Bronchial epithelial cell (primary cell): ENCODE data around the gene B3GNT5. TPM values are rescaled to one million over a fixed set of nuclear protein-coding genes. Genes with fewer than 3 reads are reported as not detected.

Source experiments
- DNase-seq: peaks from one replicate; pipeline ENCODE4 v3.0.0-alpha.2; 2010; ENCODE audit warnings: low read depth
- FAIRE-seq: peaks from 2 replicates; lab custom pipeline; 2011; peaks lifted over from hg19 to GRCh38; lab: Jason Lieb, UNC
- H3K27me3 ChIP-seq: 2 replicates; pipeline ENCODE4 v1.5.1; 2011; ENCODE audit warnings: low read length; ENCODE audit not compliant: control insufficient read depth, insufficient read depth
- H3K36me3 ChIP-seq: 2 replicates; pipeline ENCODE4 v1.5.1; 2011; ENCODE audit warnings: low read length; ENCODE audit not compliant: control insufficient read depth, insufficient read depth
- H3K4me3 ChIP-seq: 2 replicates; pipeline ENCODE4 v1.5.1; 2011; ENCODE audit warnings: mild to moderate bottlenecking, low read depth, low read length, control low read depth
- total RNA-seq: library from RNA; depleted of rRNA; stranded (reverse); fragments of >200 nt; gene quantifications from 2 replicates; pipeline ENCODE4 v1.2.1, GENCODE V29; 2014
- TF ChIP-seq, protein P1 (sequence below): IDR thresholded peaks from 2 replicates; pipeline ENCODE4 v1.5.1; 2011; ENCODE audit warnings: mild to moderate bottlenecking, moderate library complexity, low read length, control low read depth, inconsistent platforms; ENCODE audit not compliant: insufficient read depth, severe bottlenecking

B3GNT5 gene, protein sequence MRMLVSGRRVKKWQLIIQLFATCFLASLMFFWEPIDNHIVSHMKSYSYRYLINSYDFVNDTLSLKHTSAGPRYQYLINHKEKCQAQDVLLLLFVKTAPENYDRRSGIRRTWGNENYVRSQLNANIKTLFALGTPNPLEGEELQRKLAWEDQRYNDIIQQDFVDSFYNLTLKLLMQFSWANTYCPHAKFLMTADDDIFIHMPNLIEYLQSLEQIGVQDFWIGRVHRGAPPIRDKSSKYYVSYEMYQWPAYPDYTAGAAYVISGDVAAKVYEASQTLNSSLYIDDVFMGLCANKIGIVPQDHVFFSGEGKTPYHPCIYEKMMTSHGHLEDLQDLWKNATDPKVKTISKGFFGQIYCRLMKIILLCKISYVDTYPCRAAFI
- 31.6 and 49.8 TPM in 2 replicates for total RNA-seq

DNA sequence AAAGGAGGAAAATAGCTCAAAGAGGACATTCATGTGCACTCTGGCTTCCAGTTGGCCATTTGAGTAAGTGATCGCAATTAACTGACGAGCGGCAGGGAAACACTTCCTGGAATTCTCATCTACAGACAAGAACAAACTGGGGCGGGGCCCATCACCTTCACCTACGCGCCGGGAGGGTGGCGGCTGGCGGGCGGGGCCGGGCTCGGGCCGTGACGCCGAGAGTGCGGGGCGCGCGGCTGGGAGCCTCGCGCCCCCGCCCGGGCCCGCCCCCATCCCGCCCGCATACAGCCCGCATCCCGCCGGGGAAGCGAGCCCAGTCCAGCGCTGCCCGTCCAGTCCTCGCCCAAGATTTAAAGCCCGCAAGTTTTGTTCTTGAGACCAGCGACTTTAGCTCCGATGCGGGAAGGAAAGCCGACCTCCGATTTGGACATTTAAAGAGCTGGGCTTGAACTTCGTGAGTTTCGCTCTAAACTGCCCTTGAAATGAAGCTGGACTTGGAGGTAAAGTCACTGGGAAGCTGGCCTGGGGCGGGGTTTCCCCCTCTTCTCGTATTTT, at the start of gene B3GNT5:
TSS of gene B3GNT5 (plus strand) at position 281 of the 555 bp plus-strand sequence. CDS start 16,546 bp downstream, outside the sequence.
- H3K4me3 ChIP-seq, result peak within 1 kb of the TSS; percentile 66
- TF ChIP-seq, protein P1, sequence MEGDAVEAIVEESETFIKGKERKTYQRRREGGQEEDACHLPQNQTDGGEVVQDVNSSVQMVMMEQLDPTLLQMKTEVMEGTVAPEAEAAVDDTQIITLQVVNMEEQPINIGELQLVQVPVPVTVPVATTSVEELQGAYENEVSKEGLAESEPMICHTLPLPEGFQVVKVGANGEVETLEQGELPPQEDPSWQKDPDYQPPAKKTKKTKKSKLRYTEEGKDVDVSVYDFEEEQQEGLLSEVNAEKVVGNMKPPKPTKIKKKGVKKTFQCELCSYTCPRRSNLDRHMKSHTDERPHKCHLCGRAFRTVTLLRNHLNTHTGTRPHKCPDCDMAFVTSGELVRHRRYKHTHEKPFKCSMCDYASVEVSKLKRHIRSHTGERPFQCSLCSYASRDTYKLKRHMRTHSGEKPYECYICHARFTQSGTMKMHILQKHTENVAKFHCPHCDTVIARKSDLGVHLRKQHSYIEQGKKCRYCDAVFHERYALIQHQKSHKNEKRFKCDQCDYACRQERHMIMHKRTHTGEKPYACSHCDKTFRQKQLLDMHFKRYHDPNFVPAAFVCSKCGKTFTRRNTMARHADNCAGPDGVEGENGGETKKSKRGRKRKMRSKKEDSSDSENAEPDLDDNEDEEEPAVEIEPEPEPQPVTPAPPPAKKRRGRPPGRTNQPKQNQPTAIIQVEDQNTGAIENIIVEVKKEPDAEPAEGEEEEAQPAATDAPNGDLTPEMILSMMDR, result no peak
- no peaks in the 10 kb centered on the region for H3K27me3 ChIP-seq
- H3K36me3 ChIP-seq, result no peaks in the 10 kb centered on the region
- DNase-seq, result peak; percentile 83
- no peak for FAIRE-seq

DNA sequence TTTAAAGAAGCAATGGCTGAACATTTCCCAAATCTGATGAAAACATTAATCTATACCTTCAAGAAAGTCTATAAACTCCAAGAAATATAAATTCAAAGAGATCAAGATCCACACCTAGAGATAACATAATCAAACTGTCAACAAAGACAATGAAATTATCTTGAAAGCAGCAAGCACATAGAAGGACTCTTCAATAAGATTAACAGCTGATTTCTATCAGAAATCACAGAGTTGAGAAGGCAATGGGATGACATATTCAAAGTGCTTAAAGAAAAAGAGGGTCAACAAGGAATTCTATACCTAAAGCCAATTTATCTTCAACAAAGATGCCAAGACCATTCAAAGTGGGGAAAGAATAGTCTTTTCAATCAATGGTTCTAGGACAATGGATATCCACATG, 49.4 kb upstream of the B3GNT5 start:
- TF ChIP-seq, protein P1, result no peak
- no peaks in the 10 kb centered on the region for H3K36me3 ChIP-seq
- no peaks in the 10 kb centered on the region for H3K27me3 ChIP-seq
- DNase-seq (no peak), FAIRE-seq (no peak)
- no peak overlapping the region for H3K4me3 ChIP-seq

DNA sequence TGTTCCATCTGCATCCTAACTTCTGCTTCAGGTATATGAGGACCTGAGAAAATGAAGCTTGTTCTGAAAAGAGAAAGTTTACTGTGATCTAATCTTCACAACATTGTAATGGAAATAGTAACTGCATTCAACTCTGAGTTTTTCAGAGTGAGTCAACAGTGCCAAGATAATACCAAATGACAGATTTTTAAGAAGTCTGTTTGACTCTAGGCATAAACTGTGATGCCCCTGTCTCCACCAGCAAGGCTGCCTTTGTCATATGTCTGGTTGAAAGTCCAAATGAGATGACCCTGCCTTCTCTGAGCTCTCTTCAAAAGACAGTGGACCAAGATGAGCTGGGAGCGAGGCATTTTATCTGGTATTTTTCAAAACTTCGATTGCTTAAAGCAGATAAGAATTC, 44.8 kb upstream of the B3GNT5 start:
- H3K4me3 ChIP-seq, result no peak overlapping the region
- H3K36me3 ChIP-seq, result no peaks in the 10 kb centered on the region
- DNase-seq, result no peak
- H3K27me3 ChIP-seq, result no peaks in the 10 kb centered on the region
- FAIRE-seq, result no peak
- TF ChIP-seq, protein P1, result no peak

DNA sequence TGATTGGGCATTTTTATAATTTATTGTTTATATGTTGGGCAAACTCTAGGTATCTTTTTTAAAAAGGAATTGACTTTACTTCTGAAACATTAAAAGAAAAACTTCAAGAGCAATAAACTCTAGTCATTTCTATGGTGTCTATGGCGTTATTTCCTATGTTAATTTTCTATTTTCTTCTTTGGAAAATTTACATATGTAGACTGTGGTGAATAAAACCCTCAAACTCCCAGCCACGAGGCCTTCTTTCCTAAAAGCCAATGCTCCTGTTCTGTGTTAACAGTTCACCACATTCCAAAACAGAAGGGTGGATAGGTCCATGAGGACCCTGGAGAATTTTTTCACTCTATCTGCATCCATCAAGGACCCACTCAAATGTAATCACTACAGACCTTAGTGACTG, 44.3 kb upstream of the B3GNT5 start:
- TF ChIP-seq, protein P1, result no peak
- DNase-seq, result no peak
- FAIRE-seq, result no peak
- Histone ChIP-seq H3K27me3 (no peaks in the 10 kb centered on the region), H3K4me3 (no peak overlapping the region), H3K36me3 (no peaks in the 10 kb centered on the region)

DNA sequence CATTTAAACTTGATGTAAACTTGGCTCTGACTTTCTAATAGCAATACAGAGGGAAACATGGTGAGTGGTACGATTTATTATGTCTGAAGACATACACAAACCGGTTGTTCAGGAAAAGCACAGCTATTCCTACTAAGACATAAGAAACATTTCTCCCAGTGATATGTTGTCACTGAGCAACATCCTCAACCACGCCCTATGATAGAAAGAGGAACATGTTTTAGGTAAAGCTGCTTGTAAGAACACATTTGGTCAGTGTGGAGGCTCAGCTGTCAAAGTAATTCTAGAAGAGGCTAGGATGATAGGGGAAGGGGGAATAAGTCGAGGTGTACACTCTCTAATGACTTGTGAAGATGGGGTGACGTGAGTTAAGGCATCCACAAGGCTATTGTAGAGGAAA, 42.7 kb upstream of the B3GNT5 start:
- TF ChIP-seq, protein P1, result no peak
- peak; percentile 30 for DNase-seq
- no peak for FAIRE-seq
- H3K27me3 ChIP-seq, result no peaks in the 10 kb centered on the region
- H3K36me3 ChIP-seq, result no peaks in the 10 kb centered on the region
- H3K4me3 ChIP-seq, result no peak overlapping the region
